SK-N-SH (cell line): ENCODE measurements around the gene DNTT. TPM values are rescaled to one million over a fixed set of nuclear protein-coding genes. Genes with fewer than 3 reads are reported as not detected.

Source experiments
- CTCF ChIA-PET: fragments of 300-600, 350-600 bp; formaldehyde crosslinking; extraction: SDS; loops from one replicate; lab custom pipeline; 2021; lab: Yijun Ruan, JAX
- POLR2A ChIA-PET: fragments of 350-600 bp; sonication (Branson Sonifier 250); formaldehyde crosslinking; extraction: SDS; loops from one replicate; lab custom pipeline; 2020; ENCODE audit warnings: antibody characterized with exemption, inconsistent platforms; lab: Yijun Ruan, JAX
- DNase-seq: peaks from one replicate; pipeline ENCODE4 v3.0.0; 2012
- H2AFZ ChIP-seq: fragments of 200-600 bp; sonication (generic); 2 replicates; pipeline ENCODE4 v1.8.1; 2016; ENCODE audit warnings: antibody characterized with exemption, mild to moderate bottlenecking, low read depth
- H3F3A ChIP-seq: fragments of 200-600 bp; sonication (generic); replicated peaks from 2 replicates; pipeline ENCODE3; 2016; ENCODE audit warnings: antibody characterized with exemption, mild to moderate bottlenecking; ENCODE audit not compliant: insufficient read depth
- H3K27ac ChIP-seq, 2 experiments: fragments of 200-500 bp in 1 of 2; fragments of 200-600 bp in 1 of 2; sonication (Bioruptor generic) in 1 of 2; sonication (generic), shearing (Covaris generic) in 1 of 2; 2 replicates each; pipeline versions ENCODE4 v1.5.1 to v1.6.1; 2014 to 2016; ENCODE audit warnings: low read depth in 2 of 2, inconsistent platforms in 1 of 2, low read length in 1 of 2, mild to moderate bottlenecking in 1 of 2, mixed read lengths in 1 of 2
- H3K27me3 ChIP-seq: fragments of 200-600 bp; sonication (generic), shearing (Covaris generic); 2 replicates; pipeline ENCODE4 v1.6.1; 2016; ENCODE audit warnings: mixed run types; ENCODE audit not compliant: insufficient read depth
- H3K36me3 ChIP-seq, 2 experiments: fragments of 200-500 bp in 1 of 2; fragments of 200-600 bp in 1 of 2; sonication (Bioruptor generic) in 1 of 2; sonication (generic) in 1 of 2; replicated peaks in 1 of 2; 2 replicates each; pipeline versions ENCODE3 to v1.5.1; 2014 to 2016; ENCODE audit warnings: low read length in 1 of 2, mild to moderate bottlenecking in 1 of 2; ENCODE audit not compliant: insufficient read depth in 2 of 2, control insufficient read depth in 1 of 2
- H3K4me1 ChIP-seq, 2 experiments: fragments of 200-500 bp in 1 of 2; fragments of 200-600 bp in 1 of 2; sonication (Bioruptor generic) in 1 of 2; sonication (generic), shearing (Covaris generic) in 1 of 2; 2 replicates each; pipeline versions ENCODE4 v1.5.1 to v1.6.1; 2014 to 2016; ENCODE audit warnings: low read depth in 1 of 2, low read length in 1 of 2, mixed run types in 1 of 2; ENCODE audit not compliant: insufficient read depth in 2 of 2, control insufficient read depth in 1 of 2
- H3K4me2 ChIP-seq: fragments of 200-600 bp; sonication (generic), shearing (Covaris generic); 2 replicates; pipeline ENCODE4 v1.6.1; 2017; ENCODE audit warnings: mixed run types
- H3K4me3 ChIP-seq, 2 experiments: fragments of 200-500 bp in 1 of 2; fragments of 200-600 bp in 1 of 2; sonication (Bioruptor generic) in 1 of 2; sonication (generic), shearing (Covaris generic) in 1 of 2; 2 replicates each; pipeline versions ENCODE4 v1.5.1 to v1.8.1; 2014 to 2016; ENCODE audit warnings: low read depth in 2 of 2, inconsistent platforms in 1 of 2, low read length in 1 of 2, mild to moderate bottlenecking in 1 of 2, mixed read lengths in 1 of 2, moderate library complexity in 1 of 2
- H3K79me2 ChIP-seq: fragments of 200-600 bp; sonication (generic); 2 replicates; pipeline ENCODE4 v1.8.1; 2017; ENCODE audit warnings: mild to moderate bottlenecking; ENCODE audit not compliant: insufficient read depth
- H3K9ac ChIP-seq: fragments of 200-600 bp; sonication (generic); 2 replicates; pipeline ENCODE4 v1.6.1; 2017; ENCODE audit warnings: mixed run types
- H3K9me2 ChIP-seq: fragments of 200-600 bp; sonication (generic); 2 replicates; pipeline ENCODE4 v1.6.1; 2017; ENCODE audit warnings: mixed run types
- H3K9me3 ChIP-seq: fragments of 200-600 bp; sonication (generic); 2 replicates; pipeline ENCODE4 v1.6.1; 2017; ENCODE audit warnings: mixed run types, mild to moderate bottlenecking, moderate library complexity
- H4K20me1 ChIP-seq: fragments of 200-600 bp; sonication (generic); 2 replicates; pipeline ENCODE4 v1.6.1; 2017; ENCODE audit warnings: mild to moderate bottlenecking, mixed run types; ENCODE audit not compliant: insufficient read depth
- EP300 ChIP-seq, 2 experiments: IDR thresholded peaks; 2 replicates each; pipeline versions ENCODE4 v1.4.0 to v1.6.1; 2012; ENCODE audit warnings: borderline replicate concordance in 1 of 2, low read depth in 1 of 2, low read length in 1 of 2
- EZH2phosphoT487 ChIP-seq: fragments of 200-600 bp; sonication (generic); IDR thresholded peaks from 2 replicates; pipeline ENCODE4 v1.6.1; 2017; ENCODE audit warnings: low read depth, mixed run types, mild to moderate bottlenecking, antibody characterized with exemption, moderate library complexity, borderline replicate concordance
- GABPA ChIP-seq: IDR thresholded peaks from 2 replicates; pipeline ENCODE4 v1.4.0; 2012; ENCODE audit warnings: low read depth, mild to moderate bottlenecking
- JUND ChIP-seq: IDR thresholded peaks from 2 replicates; pipeline ENCODE4 v1.4.0; 2012
- MEF2A ChIP-seq: IDR thresholded peaks from 2 replicates; pipeline ENCODE4 v1.4.0; 2012; ENCODE audit warnings: low read depth, borderline replicate concordance
- MXI1 ChIP-seq: IDR thresholded peaks from 2 replicates; pipeline ENCODE4 v1.6.1; 2012; ENCODE audit warnings: mild to moderate bottlenecking, low read depth, low read length, improper control_type of control experiment
- NFIC ChIP-seq: IDR thresholded peaks from 2 replicates; pipeline ENCODE4 v1.4.0; 2012; ENCODE audit warnings: borderline replicate concordance
- RCOR1 ChIP-seq: fragments of 150-350 bp; IDR thresholded peaks from 2 replicates; pipeline ENCODE4 v1.6.1; 2017; ENCODE audit warnings: antibody characterized with exemption, low read length
- RFX5 ChIP-seq: IDR thresholded peaks from 2 replicates; pipeline ENCODE4 v1.6.1; 2012; ENCODE audit warnings: mild to moderate bottlenecking, improper control_type of control experiment, low read length
- RXRA ChIP-seq: IDR thresholded peaks from 2 replicates; pipeline ENCODE4 v1.4.0; 2012; ENCODE audit warnings: low read depth, mild to moderate bottlenecking, borderline replicate concordance
- SIN3A ChIP-seq: IDR thresholded peaks from 2 replicates; pipeline ENCODE4 v1.6.1; 2012; ENCODE audit warnings: low read depth, mild to moderate bottlenecking, low read length, moderate library complexity, borderline replicate concordance
- TAF1 ChIP-seq: IDR thresholded peaks from 2 replicates; pipeline ENCODE4 v1.6.1; 2012; ENCODE audit warnings: low read depth, mild to moderate bottlenecking, low read length, moderate library complexity, borderline replicate concordance
- TEAD4 ChIP-seq: IDR thresholded peaks from 2 replicates; pipeline ENCODE4 v1.4.0; 2012; ENCODE audit warnings: mild to moderate bottlenecking, borderline replicate concordance; ENCODE audit not compliant: insufficient read depth
- YY1 ChIP-seq: IDR thresholded peaks from 2 replicates; pipeline ENCODE4 v1.4.0; 2012; ENCODE audit warnings: low read depth, mild to moderate bottlenecking
- WGBS: methylation state at CpG from one replicate; pipeline ENCODE4 v1.1.6; 2017; ENCODE audit warnings: low lambda C conversion rate; 5-methylcytosine and 5-hydroxymethylcytosine counted together
- polyA plus RNA-seq, 3 experiments: library from polyadenylated mRNA; depleted of rRNA; stranded (reverse); fragments of >200 nt; gene quantifications; 2 replicates each; pipeline ENCODE4 v1.2.3, GENCODE V29; 2012
- TF ChIP-seq, protein P1 (sequence below): IDR thresholded peaks from 2 replicates; pipeline ENCODE4 v1.4.0; 2012; ENCODE audit warnings: low read depth, borderline replicate concordance
- TF ChIP-seq, protein P2 (sequence below): IDR thresholded peaks from 2 replicates; pipeline ENCODE4; 2012
- TF ChIP-seq, protein P3 (sequence below): IDR thresholded peaks from 2 replicates; pipeline ENCODE4 v1.4.0; 2012; ENCODE audit warnings: low read depth, borderline replicate concordance
- TF ChIP-seq, protein P4 (sequence below): IDR thresholded peaks from 2 replicates; pipeline ENCODE4 v1.6.1; 2012; ENCODE audit warnings: mild to moderate bottlenecking, low read depth, low read length, moderate library complexity
- TF ChIP-seq, protein P5 (sequence below): fragments of 150-350 bp; IDR thresholded peaks from 2 replicates; pipeline ENCODE4 v1.6.1; 2016; ENCODE audit warnings: mild to moderate bottlenecking, low read depth, low read length
- TF ChIP-seq, protein P6 (sequence below): IDR thresholded peaks from 2 replicates; pipeline ENCODE4 v1.4.0; 2012; ENCODE audit warnings: low read depth

Gene DNTT
- polyA plus RNA-seq, 1 of the 3 experiments (the other 2 are of a cell fraction), result not detected

DNA sequence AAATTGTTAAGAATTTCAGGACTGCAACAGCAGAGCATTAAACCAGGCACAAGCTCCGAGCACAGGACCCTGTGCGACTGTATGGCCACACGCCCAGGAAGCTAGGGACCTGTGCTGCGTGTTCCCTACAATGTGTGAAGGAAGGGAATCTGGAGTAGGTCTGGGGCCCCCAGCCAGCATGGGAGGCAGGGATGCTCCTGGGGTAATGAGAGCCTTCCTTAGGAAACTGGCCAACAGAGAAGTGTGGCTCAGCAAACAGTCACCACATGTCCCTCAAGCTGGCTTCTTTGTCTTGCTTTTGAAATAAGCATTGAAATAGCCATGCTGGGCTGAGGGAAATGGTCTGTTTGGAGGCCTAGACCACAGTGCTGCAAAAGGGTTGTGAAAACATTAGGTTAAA lies 41.1 kb upstream of the DNTT start:
- Histone ChIP-seq H3K79me2 (no peaks in the 10 kb centered on the region), H3K4me2 (no peak overlapping the region), H3F3A (no peaks in the 10 kb centered on the region), H3K4me1 (no peaks in the 10 kb centered on the region), H3K27me3 (no peaks in the 10 kb centered on the region), H3K9me3 (no peaks in the 10 kb centered on the region), H2AFZ (no peak overlapping the region), H3K9ac (no peak overlapping the region), H3K36me3 (no peaks in the 10 kb centered on the region), H3K4me3 (no peak overlapping the region), H4K20me1 (no peaks in the 10 kb centered on the region), H3K27ac (no peak overlapping the region), H3K9me2 (no peaks in the 10 kb centered on the region)
- ChIA-PET CTCF (interaction anchor here (1.1 kb wide), 1 partner anchor 33 kb away, joined by 4 read pairs; no protein-coding TSS in a partner anchor), POLR2A (no interaction called here)
- DNase-seq, result no peak
- TF ChIP-seq, protein P1, sequence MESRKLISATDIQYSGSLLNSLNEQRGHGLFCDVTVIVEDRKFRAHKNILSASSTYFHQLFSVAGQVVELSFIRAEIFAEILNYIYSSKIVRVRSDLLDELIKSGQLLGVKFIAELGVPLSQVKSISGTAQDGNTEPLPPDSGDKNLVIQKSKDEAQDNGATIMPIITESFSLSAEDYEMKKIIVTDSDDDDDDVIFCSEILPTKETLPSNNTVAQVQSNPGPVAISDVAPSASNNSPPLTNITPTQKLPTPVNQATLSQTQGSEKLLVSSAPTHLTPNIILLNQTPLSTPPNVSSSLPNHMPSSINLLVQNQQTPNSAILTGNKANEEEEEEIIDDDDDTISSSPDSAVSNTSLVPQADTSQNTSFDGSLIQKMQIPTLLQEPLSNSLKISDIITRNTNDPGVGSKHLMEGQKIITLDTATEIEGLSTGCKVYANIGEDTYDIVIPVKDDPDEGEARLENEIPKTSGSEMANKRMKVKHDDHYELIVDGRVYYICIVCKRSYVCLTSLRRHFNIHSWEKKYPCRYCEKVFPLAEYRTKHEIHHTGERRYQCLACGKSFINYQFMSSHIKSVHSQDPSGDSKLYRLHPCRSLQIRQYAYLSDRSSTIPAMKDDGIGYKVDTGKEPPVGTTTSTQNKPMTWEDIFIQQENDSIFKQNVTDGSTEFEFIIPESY, result no peak
- TF ChIP-seq MXI1, result no peak
- TF ChIP-seq, protein P2, sequence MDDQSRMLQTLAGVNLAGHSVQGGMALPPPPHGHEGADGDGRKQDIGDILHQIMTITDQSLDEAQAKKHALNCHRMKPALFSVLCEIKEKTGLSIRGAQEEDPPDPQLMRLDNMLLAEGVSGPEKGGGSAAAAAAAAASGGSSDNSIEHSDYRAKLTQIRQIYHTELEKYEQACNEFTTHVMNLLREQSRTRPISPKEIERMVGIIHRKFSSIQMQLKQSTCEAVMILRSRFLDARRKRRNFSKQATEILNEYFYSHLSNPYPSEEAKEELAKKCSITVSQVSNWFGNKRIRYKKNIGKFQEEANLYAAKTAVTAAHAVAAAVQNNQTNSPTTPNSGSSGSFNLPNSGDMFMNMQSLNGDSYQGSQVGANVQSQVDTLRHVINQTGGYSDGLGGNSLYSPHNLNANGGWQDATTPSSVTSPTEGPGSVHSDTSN, result no peak
- TF ChIP-seq GABPA, result no peak
- no peak for TF ChIP-seq TAF1
- no peak for TF ChIP-seq JUND
- no peak for TF ChIP-seq RFX5
- no peak for TF ChIP-seq EP300 (IDR thresholded peaks at IDR 0.05; ENCODE audit: borderline replicate concordance in 1 of 2, low read depth in 1 of 2, low read length in 1 of 2)
- no peak for TF ChIP-seq EZH2phosphoT487
- 69% methylated on average over 4 of the region's 4 CpGs for WGBS

DNA sequence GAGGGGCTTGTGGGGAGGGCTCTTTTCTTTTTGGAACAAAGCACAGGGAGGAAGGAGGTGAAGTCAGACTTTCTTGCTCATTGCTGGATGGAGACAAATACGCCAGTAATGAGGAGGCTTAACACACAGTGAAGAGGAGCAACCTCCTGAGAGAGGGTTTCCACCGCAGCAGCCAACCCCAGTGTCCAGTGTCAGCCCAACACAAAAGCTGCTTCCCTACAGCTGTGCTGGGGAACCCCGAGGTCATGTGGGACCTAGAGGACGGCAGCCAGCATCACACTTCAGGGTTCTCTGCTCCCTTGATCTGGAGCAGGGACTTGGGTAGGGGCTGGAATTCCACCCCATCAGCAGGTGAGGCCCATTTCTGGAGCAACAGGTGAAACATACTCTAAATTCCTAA lies 40.6 kb upstream of the DNTT start:
- Histone ChIP-seq H3K4me2 (no peak overlapping the region), H3F3A (no peaks in the 10 kb centered on the region), H3K9me2 (no peaks in the 10 kb centered on the region), H3K27ac (no peak overlapping the region), H3K4me1 (no peaks in the 10 kb centered on the region), H2AFZ (no peak overlapping the region), H3K27me3 (no peaks in the 10 kb centered on the region), H3K9ac (no peak overlapping the region), H3K4me3 (no peak overlapping the region), H3K79me2 (no peaks in the 10 kb centered on the region), H3K36me3 (no peaks in the 10 kb centered on the region), H4K20me1 (no peaks in the 10 kb centered on the region), H3K9me3 (no peaks in the 10 kb centered on the region)
- POLR2A ChIA-PET, result no interaction called here
- CTCF ChIA-PET, result interaction anchor here (1.1 kb wide), 1 partner anchor 34 kb away, joined by 4 read pairs; no protein-coding TSS in a partner anchor
- WGBS, result 52% methylated on average over 4 of the region's 4 CpGs
- DNase-seq, result no peak
- TF ChIP-seq, protein P3, sequence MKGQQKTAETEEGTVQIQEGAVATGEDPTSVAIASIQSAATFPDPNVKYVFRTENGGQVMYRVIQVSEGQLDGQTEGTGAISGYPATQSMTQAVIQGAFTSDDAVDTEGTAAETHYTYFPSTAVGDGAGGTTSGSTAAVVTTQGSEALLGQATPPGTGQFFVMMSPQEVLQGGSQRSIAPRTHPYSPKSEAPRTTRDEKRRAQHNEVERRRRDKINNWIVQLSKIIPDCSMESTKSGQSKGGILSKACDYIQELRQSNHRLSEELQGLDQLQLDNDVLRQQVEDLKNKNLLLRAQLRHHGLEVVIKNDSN, result no peak
- TF ChIP-seq, protein P4, sequence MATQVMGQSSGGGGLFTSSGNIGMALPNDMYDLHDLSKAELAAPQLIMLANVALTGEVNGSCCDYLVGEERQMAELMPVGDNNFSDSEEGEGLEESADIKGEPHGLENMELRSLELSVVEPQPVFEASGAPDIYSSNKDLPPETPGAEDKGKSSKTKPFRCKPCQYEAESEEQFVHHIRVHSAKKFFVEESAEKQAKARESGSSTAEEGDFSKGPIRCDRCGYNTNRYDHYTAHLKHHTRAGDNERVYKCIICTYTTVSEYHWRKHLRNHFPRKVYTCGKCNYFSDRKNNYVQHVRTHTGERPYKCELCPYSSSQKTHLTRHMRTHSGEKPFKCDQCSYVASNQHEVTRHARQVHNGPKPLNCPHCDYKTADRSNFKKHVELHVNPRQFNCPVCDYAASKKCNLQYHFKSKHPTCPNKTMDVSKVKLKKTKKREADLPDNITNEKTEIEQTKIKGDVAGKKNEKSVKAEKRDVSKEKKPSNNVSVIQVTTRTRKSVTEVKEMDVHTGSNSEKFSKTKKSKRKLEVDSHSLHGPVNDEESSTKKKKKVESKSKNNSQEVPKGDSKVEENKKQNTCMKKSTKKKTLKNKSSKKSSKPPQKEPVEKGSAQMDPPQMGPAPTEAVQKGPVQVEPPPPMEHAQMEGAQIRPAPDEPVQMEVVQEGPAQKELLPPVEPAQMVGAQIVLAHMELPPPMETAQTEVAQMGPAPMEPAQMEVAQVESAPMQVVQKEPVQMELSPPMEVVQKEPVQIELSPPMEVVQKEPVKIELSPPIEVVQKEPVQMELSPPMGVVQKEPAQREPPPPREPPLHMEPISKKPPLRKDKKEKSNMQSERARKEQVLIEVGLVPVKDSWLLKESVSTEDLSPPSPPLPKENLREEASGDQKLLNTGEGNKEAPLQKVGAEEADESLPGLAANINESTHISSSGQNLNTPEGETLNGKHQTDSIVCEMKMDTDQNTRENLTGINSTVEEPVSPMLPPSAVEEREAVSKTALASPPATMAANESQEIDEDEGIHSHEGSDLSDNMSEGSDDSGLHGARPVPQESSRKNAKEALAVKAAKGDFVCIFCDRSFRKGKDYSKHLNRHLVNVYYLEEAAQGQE, result no peak
- TF ChIP-seq, protein P5, sequence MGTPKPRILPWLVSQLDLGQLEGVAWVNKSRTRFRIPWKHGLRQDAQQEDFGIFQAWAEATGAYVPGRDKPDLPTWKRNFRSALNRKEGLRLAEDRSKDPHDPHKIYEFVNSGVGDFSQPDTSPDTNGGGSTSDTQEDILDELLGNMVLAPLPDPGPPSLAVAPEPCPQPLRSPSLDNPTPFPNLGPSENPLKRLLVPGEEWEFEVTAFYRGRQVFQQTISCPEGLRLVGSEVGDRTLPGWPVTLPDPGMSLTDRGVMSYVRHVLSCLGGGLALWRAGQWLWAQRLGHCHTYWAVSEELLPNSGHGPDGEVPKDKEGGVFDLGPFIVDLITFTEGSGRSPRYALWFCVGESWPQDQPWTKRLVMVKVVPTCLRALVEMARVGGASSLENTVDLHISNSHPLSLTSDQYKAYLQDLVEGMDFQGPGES, result no peak
- TF ChIP-seq RXRA, result no peak
- TF ChIP-seq MEF2A, result no peak
- TF ChIP-seq SIN3A, result no peak
- no peak for TF ChIP-seq TEAD4
- no peak for TF ChIP-seq RCOR1
- no peak for TF ChIP-seq YY1
- TF ChIP-seq, protein P6, sequence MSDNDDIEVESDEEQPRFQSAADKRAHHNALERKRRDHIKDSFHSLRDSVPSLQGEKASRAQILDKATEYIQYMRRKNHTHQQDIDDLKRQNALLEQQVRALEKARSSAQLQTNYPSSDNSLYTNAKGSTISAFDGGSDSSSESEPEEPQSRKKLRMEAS, result no peak
- no peak for TF ChIP-seq NFIC
